ENCODE measurements around the gene TEX38.
"Not testable (repeated sequence)": the region's sequence is repeated elsewhere in the genome, so short reads cannot be mapped to it uniquely, and the experiment has no call there.

TEX38 gene

GRCh38 chr1:46656643-46657042, 15.0 kb upstream of the TEX38 start:
- peaks cover 5% of the 10 kb centered on the region for H3K36me3 ChIP-seq (ENCODE audit: control insufficient read depth, insufficient read depth, low read length)
- H3K27me3 ChIP-seq (ENCODE audit: control insufficient read depth, insufficient read depth, low read length): no peaks in the 10 kb centered on the region
- H3K4me1 ChIP-seq (ENCODE audit: control insufficient read depth, insufficient read depth, low read length): no peaks in the 10 kb centered on the region
- no peak overlapping the region for H3K4me3 ChIP-seq (ENCODE audit: low read depth, low read length)
- H3K9me3 ChIP-seq (ENCODE audit: control insufficient read depth, insufficient read depth, low read length): no peaks in the 10 kb centered on the region
- H3K9ac ChIP-seq (ENCODE audit: low read depth, low read length): no peak overlapping the region

- no peaks in the 10 kb centered on the region for H3K9me3 ChIP-seq (ENCODE audit: control insufficient read depth, insufficient read depth, low read length)
- H3K36me3 ChIP-seq (ENCODE audit: control insufficient read depth, insufficient read depth, low read length): peaks cover 5% of the 10 kb centered on the region
- no peak overlapping the region for H3K4me3 ChIP-seq (ENCODE audit: low read depth, low read length)
- no peaks in the 10 kb centered on the region for H3K4me1 ChIP-seq (ENCODE audit: control insufficient read depth, insufficient read depth, low read length)
- H3K9ac ChIP-seq (ENCODE audit: low read depth, low read length): no peak overlapping the region
- H3K27me3 ChIP-seq (ENCODE audit: control insufficient read depth, insufficient read depth, low read length): no peaks in the 10 kb centered on the region
These were observed 13.9 kb upstream of the TEX38 start for GRCh38 chr1:46657775-46658174.

DNA sequence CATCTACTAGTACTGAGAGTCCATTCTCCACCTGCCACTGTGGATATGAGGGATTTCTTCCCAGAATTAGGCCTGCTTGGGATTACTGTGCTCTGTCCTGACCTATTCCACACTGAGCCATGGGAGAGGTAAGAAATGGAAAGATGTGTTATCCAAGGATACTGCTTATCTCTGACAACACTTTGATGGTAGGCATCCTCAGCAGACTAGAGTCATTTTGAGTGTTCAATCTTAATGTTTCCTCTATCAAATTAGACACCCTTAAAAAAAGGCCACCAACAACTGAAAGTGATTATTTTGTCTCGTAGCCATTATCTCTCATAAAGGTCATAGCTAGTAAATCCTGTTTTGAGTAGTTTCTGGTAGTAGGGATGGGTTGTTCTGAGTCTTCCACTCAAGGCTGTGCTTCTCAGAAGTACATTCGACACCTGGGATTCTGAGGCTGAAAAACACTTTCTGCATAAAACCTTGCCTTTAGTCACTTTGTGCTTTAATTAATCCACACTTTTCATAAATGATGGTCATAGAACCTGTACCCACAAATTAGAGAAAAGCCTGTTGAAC, 12.3 kb upstream of the TEX38 start:
- Histone ChIP-seq H3K36me3 (ENCODE audit: control insufficient read depth, insufficient read depth, low read length) (peaks cover 8% of the 10 kb centered on the region), H3K4me3 (ENCODE audit: low read depth, low read length) (no peak overlapping the region), H3K4me1 (ENCODE audit: control insufficient read depth, insufficient read depth, low read length) (no peaks in the 10 kb centered on the region), H3K27me3 (ENCODE audit: control insufficient read depth, insufficient read depth, low read length) (no peaks in the 10 kb centered on the region), H3K9me3 (ENCODE audit: control insufficient read depth, insufficient read depth, low read length) (no peaks in the 10 kb centered on the region), H3K9ac (ENCODE audit: low read depth, low read length) (no peak overlapping the region)

DNA sequence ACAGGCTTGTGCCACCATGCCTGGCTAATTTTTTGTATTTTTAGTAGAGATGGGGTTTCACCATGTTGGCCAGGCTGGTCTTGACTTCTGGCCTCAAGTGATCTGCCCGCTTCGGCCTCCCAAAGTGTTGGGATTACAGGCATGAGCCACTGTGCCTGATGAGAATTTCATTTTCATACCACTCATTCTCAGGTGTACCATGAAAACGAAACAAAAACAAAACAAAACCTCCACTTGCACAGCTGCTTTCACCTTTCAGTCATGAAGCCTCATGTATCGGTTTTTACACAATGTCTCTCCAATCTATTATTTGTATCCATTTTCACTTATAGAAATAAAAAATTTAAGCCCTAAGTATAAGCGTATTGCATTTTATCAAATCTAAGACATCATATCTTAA, 11.5 kb upstream of the TEX38 start:
- H3K4me3 ChIP-seq (ENCODE audit: low read depth, low read length); H3K9me3 ChIP-seq (ENCODE audit: control insufficient read depth, insufficient read depth, low read length); H3K9ac ChIP-seq (ENCODE audit: low read depth, low read length); H3K4me1 ChIP-seq (ENCODE audit: control insufficient read depth, insufficient read depth, low read length); H3K27me3 ChIP-seq (ENCODE audit: control insufficient read depth, insufficient read depth, low read length): not testable (repeated sequence)
- peaks cover 10% of the 10 kb centered on the region for H3K36me3 ChIP-seq (ENCODE audit: control insufficient read depth, insufficient read depth, low read length)

DNA sequence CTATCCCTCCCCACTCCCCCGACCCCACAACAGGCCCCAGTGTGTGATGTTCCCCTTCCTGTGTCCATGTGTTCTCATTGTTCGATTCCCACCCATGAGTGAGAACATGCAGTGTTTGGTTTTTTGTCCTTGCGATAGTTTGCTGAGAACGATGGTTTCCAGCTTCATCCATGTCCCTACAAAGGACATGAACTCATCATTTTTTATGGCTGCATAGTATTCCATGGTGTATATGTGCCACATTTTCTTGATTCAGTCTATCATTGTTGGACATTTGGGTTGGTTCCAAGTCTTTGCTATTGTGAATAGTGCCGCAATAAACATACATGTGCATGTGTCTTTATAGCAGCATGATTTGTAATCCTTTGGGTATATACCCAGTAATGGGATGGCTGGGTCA, 8.7 kb upstream of the TEX38 start:
- H3K9me3 ChIP-seq (ENCODE audit: control insufficient read depth, insufficient read depth, low read length); H3K9ac ChIP-seq (ENCODE audit: low read depth, low read length); H3K4me3 ChIP-seq (ENCODE audit: low read depth, low read length); H3K36me3 ChIP-seq (ENCODE audit: control insufficient read depth, insufficient read depth, low read length); H3K27me3 ChIP-seq (ENCODE audit: control insufficient read depth, insufficient read depth, low read length): not testable (repeated sequence)
- peaks cover 18% of the 10 kb centered on the region for H3K4me1 ChIP-seq (ENCODE audit: control insufficient read depth, insufficient read depth, low read length)

DNA sequence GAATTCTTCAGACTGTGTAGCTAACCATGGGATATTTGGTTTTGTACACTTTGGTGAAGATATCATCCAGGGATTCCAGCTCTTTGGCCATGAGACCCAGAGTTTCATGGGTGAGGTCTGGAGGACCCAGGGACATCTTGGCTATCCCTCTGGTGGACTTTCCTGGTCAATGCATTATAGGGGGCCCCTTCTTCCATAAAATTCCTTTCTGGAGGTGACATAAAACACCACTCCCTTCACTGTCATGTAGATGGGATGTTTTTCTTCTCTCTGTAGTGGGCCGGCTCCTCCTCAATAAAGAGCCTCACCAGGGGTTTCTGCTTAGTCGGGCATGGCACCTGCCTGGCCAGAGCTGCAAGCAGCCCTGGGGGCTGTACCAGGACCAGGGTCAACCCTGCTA, 5.7 kb upstream of the TEX38 start:
- H3K4me3 ChIP-seq (ENCODE audit: low read depth, low read length): no peak overlapping the region
- peaks cover 5% of the 10 kb centered on the region for H3K36me3 ChIP-seq (ENCODE audit: control insufficient read depth, insufficient read depth, low read length)
- no peak overlapping the region for H3K9ac ChIP-seq (ENCODE audit: low read depth, low read length)
- peaks cover 2% of the 10 kb centered on the region for H3K27me3 ChIP-seq (ENCODE audit: control insufficient read depth, insufficient read depth, low read length)
- no peaks in the 10 kb centered on the region for H3K9me3 ChIP-seq (ENCODE audit: control insufficient read depth, insufficient read depth, low read length)
- peaks cover 18% of the 10 kb centered on the region for H3K4me1 ChIP-seq (ENCODE audit: control insufficient read depth, insufficient read depth, low read length)

- Histone ChIP-seq H3K9me3 (ENCODE audit: control insufficient read depth, insufficient read depth, low read length) (no peaks in the 10 kb centered on the region), H3K4me1 (ENCODE audit: control insufficient read depth, insufficient read depth, low read length) (peaks cover 18% of the 10 kb centered on the region), H3K4me3 (ENCODE audit: low read depth, low read length) (peak within 1 kb of the TSS; percentile 80), H3K36me3 (ENCODE audit: control insufficient read depth, insufficient read depth, low read length) (peaks cover 5% of the 10 kb centered on the region), H3K27me3 (ENCODE audit: control insufficient read depth, insufficient read depth, low read length) (peaks cover 2% of the 10 kb centered on the region), H3K9ac (ENCODE audit: low read depth, low read length) (peak within 1 kb of the TSS; percentile 76)
These were observed 3.6 kb upstream of the TEX38 start, which contains the start of gene ATPAF1 for GRCh38 chr1:46667782-46668760. Gene ATPAF1 (minus strand): TSS chr1:46668364. CDS start chr1:46668322, 42 bp downstream.

DNA sequence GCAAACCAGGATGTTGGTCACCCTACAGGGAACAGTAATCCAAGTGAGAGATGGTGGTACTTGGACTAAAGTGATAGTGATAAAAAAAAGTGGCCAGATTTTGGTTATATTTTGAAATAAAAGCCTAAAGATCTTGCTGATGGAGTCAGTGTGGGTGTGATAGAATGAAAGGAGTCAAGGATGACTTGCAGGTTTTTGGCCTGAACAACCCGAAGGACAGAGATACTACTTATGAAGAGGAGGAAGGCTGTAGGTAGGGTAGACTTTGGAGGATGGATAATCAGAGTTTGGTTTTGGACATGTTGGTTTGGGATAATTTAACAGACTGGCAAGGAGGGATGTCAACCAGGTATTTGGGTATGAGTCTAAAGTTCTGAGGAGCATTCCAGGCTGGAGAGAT, 1.5 kb upstream of the TEX38 start:
- Histone ChIP-seq H3K27me3 (ENCODE audit: control insufficient read depth, insufficient read depth, low read length) (peaks cover 2% of the 10 kb centered on the region), H3K4me3 (ENCODE audit: low read depth, low read length) (no peak overlapping the region), H3K4me1 (ENCODE audit: control insufficient read depth, insufficient read depth, low read length) (peaks cover 18% of the 10 kb centered on the region), H3K9me3 (ENCODE audit: control insufficient read depth, insufficient read depth, low read length) (no peaks in the 10 kb centered on the region), H3K9ac (ENCODE audit: low read depth, low read length) (no peak overlapping the region), H3K36me3 (ENCODE audit: control insufficient read depth, insufficient read depth, low read length) (no peaks in the 10 kb centered on the region)

- H3K4me3 ChIP-seq (ENCODE audit: low read depth, low read length): no peak overlapping the region
- H3K27me3 ChIP-seq (ENCODE audit: control insufficient read depth, insufficient read depth, low read length): peaks cover 2% of the 10 kb centered on the region
- H3K4me1 ChIP-seq (ENCODE audit: control insufficient read depth, insufficient read depth, low read length): peaks cover 15% of the 10 kb centered on the region
- no peaks in the 10 kb centered on the region for H3K9me3 ChIP-seq (ENCODE audit: control insufficient read depth, insufficient read depth, low read length)
- H3K9ac ChIP-seq (ENCODE audit: low read depth, low read length): no peak overlapping the region
- no peaks in the 10 kb centered on the region for H3K36me3 ChIP-seq (ENCODE audit: control insufficient read depth, insufficient read depth, low read length)
These were observed 1.0 kb downstream of the TEX38 start for GRCh38 chr1:46672696-46673095.

- H3K36me3 ChIP-seq (ENCODE audit: control insufficient read depth, insufficient read depth, low read length): no peaks in the 10 kb centered on the region
- H3K4me1 ChIP-seq (ENCODE audit: control insufficient read depth, insufficient read depth, low read length): peaks cover 17% of the 10 kb centered on the region
- H3K9ac ChIP-seq (ENCODE audit: low read depth, low read length): no peak overlapping the region
- H3K9me3 ChIP-seq (ENCODE audit: control insufficient read depth, insufficient read depth, low read length): no peaks in the 10 kb centered on the region
- H3K4me3 ChIP-seq (ENCODE audit: low read depth, low read length): no peak overlapping the region
- peaks cover 2% of the 10 kb centered on the region for H3K27me3 ChIP-seq (ENCODE audit: control insufficient read depth, insufficient read depth, low read length)
These were observed 2.1 kb downstream of the TEX38 start for GRCh38 chr1:46673749-46674182.

- H3K9me3 ChIP-seq (ENCODE audit: control insufficient read depth, insufficient read depth, low read length): no peaks in the 10 kb centered on the region
- peaks cover 17% of the 10 kb centered on the region for H3K4me1 ChIP-seq (ENCODE audit: control insufficient read depth, insufficient read depth, low read length)
- no peaks in the 10 kb centered on the region for H3K27me3 ChIP-seq (ENCODE audit: control insufficient read depth, insufficient read depth, low read length)
- peaks cover 3% of the 10 kb centered on the region for H3K36me3 ChIP-seq (ENCODE audit: control insufficient read depth, insufficient read depth, low read length)
- H3K4me3 ChIP-seq (ENCODE audit: low read depth, low read length): no peak overlapping the region
- no peak overlapping the region for H3K9ac ChIP-seq (ENCODE audit: low read depth, low read length)
These were observed 4.1 kb downstream of the TEX38 start for GRCh38 chr1:46675549-46676314.
